Mesodermal cell (in vitro differentiated cells): Measurements from ENCODE around the gene TCF7L1.

Experiments used
- H3K27ac ChIP-seq: 2 replicates; pipeline ENCODE4 v1.7.0; 2013; ENCODE audit warnings: mild to moderate bottlenecking, low read depth, low read length, moderate library complexity; ENCODE audit not compliant: severe bottlenecking
- H3K36me3 ChIP-seq: 2 replicates; pipeline ENCODE4 v1.7.1; 2013; ENCODE audit warnings: mild to moderate bottlenecking, low read length, moderate library complexity; ENCODE audit not compliant: control insufficient read depth, insufficient read depth
- H3K4me1 ChIP-seq: one replicate; pipeline ENCODE4 v1.7.1; 2013; ENCODE audit warnings: mild to moderate bottlenecking, low read length; ENCODE audit not compliant: insufficient read depth, control insufficient read depth, poor library complexity, severe bottlenecking
- H3K4me3 ChIP-seq: 2 replicates; pipeline ENCODE4 v1.7.0; 2013; ENCODE audit warnings: low read length, control low read depth, mild to moderate bottlenecking; ENCODE audit not compliant: insufficient read depth, poor library complexity, severe bottlenecking; ENCODE audit errors: extremely low read depth
- H3K9me3 ChIP-seq: 2 replicates; pipeline ENCODE4 v1.7.1; 2013; ENCODE audit warnings: mild to moderate bottlenecking, low read length, moderate library complexity; ENCODE audit not compliant: control insufficient read depth
- WGBS, 2 experiments: methylation state at CpG; one replicate each; pipeline ENCODE4 v1.1.5; 2013; ENCODE audit warnings: missing lambda C conversion rate in 2 of 2; ENCODE audit not compliant: insufficient coverage in 2 of 2; 5-methylcytosine and 5-hydroxymethylcytosine counted together

The TCF7L1 gene

DNA sequence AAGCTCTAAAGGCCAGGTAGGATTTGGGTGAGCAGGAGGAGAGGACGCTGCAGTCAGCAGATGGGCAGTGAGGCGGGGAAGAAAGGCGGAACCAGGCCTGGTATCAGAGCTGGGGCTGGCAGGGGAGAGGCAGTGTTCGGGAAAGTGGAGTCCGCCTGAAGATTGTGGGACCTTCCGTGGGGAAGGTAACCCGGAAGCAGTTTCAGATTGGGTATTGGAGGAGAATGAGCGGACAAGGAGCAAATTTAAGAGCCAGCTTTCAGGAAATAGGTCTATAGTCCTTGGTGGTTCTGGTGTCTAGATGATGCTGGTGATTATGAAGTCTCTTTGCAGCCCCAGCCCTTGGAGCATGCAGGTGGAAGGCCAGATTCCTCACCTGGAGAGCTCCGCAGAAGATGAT lies 51.0 kb downstream of the TCF7L1 start:
- Histone ChIP-seq H3K4me3 (no peak overlapping the region), H3K27ac (no peak overlapping the region), H3K4me1 (peaks cover 46% of the 10 kb centered on the region), H3K9me3 (no peaks in the 10 kb centered on the region), H3K36me3 (peaks cover 3% of the 10 kb centered on the region)
- WGBS, 2 experiments: 92 to 97% methylated on average over 8 to 9 of the region's 9 CpGs

DNA sequence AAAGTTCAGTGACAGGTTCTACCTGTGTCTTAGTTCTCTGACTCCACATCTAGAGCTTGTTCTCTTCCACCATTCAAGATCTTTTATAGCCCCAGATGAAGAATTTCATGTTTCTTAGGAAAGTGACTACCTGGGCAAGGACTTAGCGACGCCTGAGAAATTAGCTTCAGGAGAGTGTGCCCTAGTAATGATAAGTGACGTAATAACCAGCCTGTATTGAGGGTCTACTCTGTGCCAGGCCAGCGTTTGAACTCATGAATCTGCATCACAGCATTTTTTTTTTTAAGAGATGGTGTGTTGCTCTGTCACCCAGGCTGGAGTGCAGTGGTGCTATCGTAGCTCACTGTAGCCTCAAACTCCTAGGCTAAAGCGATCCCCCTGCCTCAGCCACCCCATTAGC lies 51.8 kb downstream of the TCF7L1 start:
- no peak overlapping the region for H3K4me3 ChIP-seq
- H3K9me3 ChIP-seq: no peaks in the 10 kb centered on the region
- H3K27ac ChIP-seq: no peak overlapping the region
- H3K4me1 ChIP-seq: peaks cover 42% of the 10 kb centered on the region
- H3K36me3 ChIP-seq: peaks cover 3% of the 10 kb centered on the region
- WGBS, 2 experiments: 86 to 92% methylated on average over 4 to 5 of the region's 6 CpGs

DNA sequence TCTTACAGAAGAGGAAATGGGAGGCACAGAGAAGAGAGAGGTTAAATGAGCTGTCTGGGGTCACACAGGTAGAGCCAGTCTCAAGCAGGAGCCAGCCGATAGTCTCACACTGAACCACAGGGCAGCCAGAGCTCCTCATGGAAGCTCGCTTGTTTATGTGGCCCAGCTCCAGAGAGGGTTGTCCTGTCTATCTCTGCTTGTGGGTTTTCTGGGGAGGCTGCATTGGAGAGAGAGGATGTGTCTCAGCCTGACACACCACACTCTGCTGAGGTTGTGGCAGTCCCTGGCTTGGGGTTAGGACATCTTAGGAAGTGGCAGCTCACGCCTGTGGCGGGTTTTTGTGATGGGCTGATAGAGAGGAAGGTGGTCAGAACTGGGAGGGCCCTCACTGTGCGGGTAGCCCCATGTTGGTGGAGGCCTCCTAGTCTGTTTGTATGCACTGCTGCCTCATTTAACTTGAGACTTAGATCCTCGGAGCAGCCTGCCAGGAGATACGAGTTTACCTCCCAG lies 52.3 kb downstream of the TCF7L1 start:
- 95 to 96% methylated on average over 2 to 4 of the region's 7 CpGs for WGBS, 2 experiments
- H3K4me1 ChIP-seq: peaks cover 37% of the 10 kb centered on the region
- peaks cover 3% of the 10 kb centered on the region for H3K36me3 ChIP-seq
- no peak overlapping the region for H3K27ac ChIP-seq
- H3K4me3 ChIP-seq: no peak overlapping the region
- no peaks in the 10 kb centered on the region for H3K9me3 ChIP-seq

DNA sequence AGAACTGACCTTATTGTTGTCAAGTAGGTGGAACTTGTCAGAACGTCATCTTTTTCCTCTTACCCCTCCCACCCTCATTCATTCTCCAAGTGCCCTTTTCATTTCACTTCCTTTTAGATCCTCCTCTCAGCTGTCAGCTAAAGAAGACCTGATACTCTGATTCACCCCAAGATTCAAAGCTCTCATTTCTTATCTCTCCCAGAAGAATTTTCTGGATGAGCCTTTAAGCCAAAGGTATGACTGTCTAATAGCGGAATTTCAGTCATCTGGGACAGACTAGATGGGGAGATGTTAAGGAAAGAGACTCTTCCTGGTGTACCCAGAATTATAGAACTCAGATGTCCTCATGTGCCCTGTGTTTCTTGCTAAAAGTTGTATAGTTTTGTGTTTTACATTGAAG lies 53.9 kb downstream of the TCF7L1 start:
- no peak overlapping the region for H3K4me3 ChIP-seq
- 85 to 94% methylated on average over 2 of the region's 2 CpGs for WGBS, 2 experiments
- peaks cover 32% of the 10 kb centered on the region for H3K4me1 ChIP-seq
- H3K9me3 ChIP-seq: no peaks in the 10 kb centered on the region
- peaks cover 3% of the 10 kb centered on the region for H3K36me3 ChIP-seq
- no peak overlapping the region for H3K27ac ChIP-seq

DNA sequence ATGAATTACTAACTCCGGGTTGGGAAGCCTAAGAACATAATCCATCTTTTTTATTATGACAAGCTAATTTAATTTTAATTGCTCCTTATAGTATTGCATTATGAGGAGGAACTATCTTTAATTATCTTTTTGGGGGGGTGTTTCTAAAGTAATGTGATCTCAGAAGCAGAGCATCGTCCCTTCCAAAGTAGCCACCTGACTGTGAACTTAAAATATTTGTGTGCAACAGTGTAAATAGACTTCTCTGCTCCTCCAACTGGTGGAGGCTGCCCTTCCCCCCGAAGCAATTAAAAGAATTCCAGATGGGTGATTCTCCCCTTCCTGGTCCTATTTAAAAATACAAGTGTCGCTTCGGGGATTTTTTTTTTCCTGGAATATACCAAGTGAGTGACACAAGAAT lies 55.7 kb downstream of the TCF7L1 start:
- H3K4me3 ChIP-seq: no peak overlapping the region
- WGBS, 2 experiments: 79 to 93% methylated on average over 3 of the region's 5 CpGs
- no peaks in the 10 kb centered on the region for H3K9me3 ChIP-seq
- no peak overlapping the region for H3K27ac ChIP-seq
- H3K36me3 ChIP-seq: peaks cover 2% of the 10 kb centered on the region
- peaks cover 29% of the 10 kb centered on the region for H3K4me1 ChIP-seq

DNA sequence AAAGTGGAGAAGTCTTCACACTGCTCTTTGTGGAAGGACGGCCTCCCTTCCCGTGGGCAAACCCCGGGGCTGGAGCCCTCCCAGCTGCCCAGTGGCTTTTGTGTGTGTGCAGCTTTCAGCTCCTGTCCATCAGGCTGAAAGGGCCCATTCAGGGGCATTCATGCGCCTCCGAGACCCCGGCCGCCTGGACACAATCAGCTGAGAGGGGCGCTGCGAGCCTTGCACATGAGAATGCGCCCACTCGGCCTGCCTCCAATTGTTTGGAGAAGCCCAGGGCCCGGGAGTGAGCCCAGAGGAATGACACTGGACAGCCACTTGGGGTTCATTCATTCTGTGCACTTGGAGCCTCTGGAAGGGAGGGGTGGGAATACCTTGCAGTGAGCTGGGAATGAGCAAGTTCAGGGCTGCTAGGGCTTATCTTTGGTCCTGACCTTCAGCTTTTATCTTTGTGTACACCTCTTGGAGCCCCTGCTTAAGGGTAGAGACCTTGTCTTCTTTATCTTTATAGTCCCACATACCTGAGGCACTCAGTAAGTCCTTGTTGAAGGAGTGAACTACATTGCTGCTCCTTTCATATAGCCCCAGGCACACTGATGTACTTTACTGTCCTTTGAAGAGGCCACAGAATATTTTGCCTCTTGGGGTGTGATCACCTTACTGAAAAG lies 56.5 kb downstream of the TCF7L1 start:
- WGBS, 2 experiments: 78 to 86% methylated on average over 12 of the region's 12 CpGs
- Histone ChIP-seq H3K36me3 (peaks cover 2% of the 10 kb centered on the region), H3K4me3 (no peak overlapping the region), H3K27ac (no peak overlapping the region), H3K9me3 (no peaks in the 10 kb centered on the region), H3K4me1 (peaks cover 28% of the 10 kb centered on the region)

DNA sequence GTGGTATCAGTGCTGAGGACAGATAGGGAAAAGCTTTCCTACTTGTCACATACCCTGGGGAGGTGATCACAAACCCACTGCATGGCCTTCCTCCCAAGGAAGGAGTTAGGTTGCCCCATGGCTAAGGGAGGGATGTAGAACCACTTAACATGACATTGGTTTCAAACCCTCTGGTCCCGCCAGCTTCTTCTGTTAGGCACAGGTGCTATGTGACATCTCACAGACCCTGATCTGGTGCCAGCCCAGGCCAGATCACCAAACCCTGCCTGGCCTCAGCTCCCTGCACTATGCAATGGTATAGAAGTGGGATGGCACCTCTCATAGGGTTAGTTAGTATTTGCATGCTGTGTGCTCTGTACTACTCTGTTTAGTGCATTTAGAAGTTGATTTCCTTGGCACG lies 58.0 kb downstream of the TCF7L1 start:
- no peaks in the 10 kb centered on the region for H3K9me3 ChIP-seq
- H3K4me1 ChIP-seq: peaks cover 28% of the 10 kb centered on the region
- no peak overlapping the region for H3K4me3 ChIP-seq
- peaks cover 2% of the 10 kb centered on the region for H3K36me3 ChIP-seq
- no peak overlapping the region for H3K27ac ChIP-seq
- WGBS, 2 experiments: 73 to 86% methylated on average over 2 of the region's 2 CpGs

DNA sequence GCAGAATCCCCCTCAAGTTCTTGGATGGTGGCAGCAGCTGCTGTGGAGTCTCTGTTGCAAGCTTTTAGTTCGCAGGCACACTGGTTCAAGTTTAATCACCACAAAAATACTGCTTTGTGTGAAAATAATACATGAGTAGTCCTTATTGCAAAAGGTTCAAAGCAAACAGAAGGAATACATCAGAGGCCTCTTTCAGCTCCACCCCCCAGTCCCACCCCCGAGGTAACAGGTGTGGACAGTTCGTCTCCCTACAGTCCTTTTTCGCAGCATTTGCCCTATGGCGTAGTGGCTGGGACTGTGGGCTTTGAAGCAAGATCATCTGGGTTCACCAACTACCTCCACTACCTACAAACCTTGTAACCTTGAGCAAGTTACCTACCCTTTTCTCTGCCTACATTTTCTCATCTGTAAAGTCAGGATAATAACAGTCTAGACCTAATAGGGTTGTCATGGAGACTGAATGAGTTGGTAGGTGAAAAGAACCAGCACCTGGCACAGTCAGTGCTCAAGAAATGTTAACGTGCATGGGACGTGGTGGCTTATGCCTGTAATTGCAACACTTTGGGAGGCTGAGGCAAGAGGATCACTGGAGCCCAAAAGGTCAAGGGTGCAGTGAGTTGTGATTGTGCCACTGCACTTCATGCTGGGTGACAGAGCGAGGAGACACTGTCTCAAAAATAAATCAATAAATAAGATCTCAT lies 61.7 kb downstream of the TCF7L1 start:
- H3K27ac ChIP-seq: no peak overlapping the region
- no peak overlapping the region for H3K4me3 ChIP-seq
- 83 to 89% methylated on average over 3 to 7 of the region's 8 CpGs for WGBS, 2 experiments
- H3K4me1 ChIP-seq: no peaks in the 10 kb centered on the region
- H3K9me3 ChIP-seq: no peaks in the 10 kb centered on the region
- peaks cover 2% of the 10 kb centered on the region for H3K36me3 ChIP-seq

DNA sequence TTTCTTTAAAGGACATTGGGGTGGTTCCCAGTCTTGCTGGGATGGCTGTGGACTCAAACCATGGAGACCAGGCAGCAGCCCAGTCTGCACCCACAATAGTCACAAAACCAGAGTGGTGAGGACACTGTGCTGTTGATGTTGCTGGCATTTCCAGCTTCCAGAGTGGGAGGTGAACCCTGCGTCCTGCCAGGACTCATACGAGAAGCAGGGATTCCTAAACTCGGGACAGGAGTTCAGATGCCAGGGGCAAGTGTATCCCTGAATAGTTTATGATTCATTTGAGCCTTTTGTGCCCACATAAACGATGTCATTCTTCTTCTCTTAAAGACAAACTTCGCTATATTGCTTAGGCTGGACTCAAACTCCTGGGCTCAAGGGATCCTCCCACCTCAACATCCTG lies 62.8 kb downstream of the TCF7L1 start:
- Histone ChIP-seq H3K9me3 (no peaks in the 10 kb centered on the region), H3K4me3 (no peak overlapping the region), H3K36me3 (peaks cover 2% of the 10 kb centered on the region), H3K4me1 (no peaks in the 10 kb centered on the region), H3K27ac (no peak overlapping the region)
- WGBS, 2 experiments: 96 to 98% methylated on average over 5 of the region's 5 CpGs

DNA sequence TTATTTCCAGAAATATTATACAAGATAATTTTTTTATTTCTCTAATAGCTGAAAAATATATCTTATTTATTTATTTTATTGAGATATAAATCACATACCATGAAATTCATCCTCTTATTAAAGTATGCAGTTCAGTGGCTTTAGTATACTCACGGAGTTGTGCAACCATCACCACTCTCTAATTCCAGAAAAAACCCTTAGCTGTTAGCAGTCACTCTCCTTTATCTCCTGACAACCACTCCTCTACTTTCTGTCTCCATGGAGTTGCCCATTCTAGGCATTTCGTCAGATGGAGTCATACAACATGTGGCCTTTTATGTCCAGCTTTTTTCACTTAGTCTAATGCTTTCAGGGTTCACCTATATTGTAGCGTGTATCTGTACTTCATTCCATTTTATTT lies 66.5 kb downstream of the TCF7L1 start:
- Histone ChIP-seq H3K36me3 (no peaks in the 10 kb centered on the region), H3K27ac (no peak overlapping the region), H3K4me3 (no peak overlapping the region), H3K4me1 (no peaks in the 10 kb centered on the region), H3K9me3 (no peaks in the 10 kb centered on the region)
- WGBS, 2 experiments: 86 to 97% methylated on average over 2 to 3 of the region's 3 CpGs

DNA sequence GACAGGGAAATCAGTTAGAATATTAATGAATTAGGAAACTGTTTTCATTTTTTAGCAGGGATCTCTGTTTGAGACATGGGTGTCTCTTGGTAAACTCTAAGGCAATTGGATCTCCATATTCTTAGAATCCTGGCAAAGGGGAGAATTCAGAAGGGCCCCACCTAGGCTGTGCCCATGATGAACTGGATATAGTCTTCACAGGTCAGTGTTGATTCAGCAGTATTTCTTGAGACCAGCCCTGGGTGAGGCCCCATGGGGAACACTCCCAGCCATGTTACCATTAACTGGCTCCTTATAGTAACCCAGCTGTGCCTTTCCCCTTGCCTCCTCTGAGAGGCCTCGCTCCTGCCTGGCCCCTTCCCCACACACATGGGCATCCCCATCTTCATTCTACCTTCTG lies 76.7 kb downstream of the TCF7L1 start:
- H3K9me3 ChIP-seq: no peaks in the 10 kb centered on the region
- no peak overlapping the region for H3K4me3 ChIP-seq
- H3K27ac ChIP-seq: no peak overlapping the region
- WGBS, 2 experiments: 71 to 86% methylated on average over 1 of the region's 1 CpG
- H3K4me1 ChIP-seq: peaks cover 11% of the 10 kb centered on the region
- H3K36me3 ChIP-seq: peaks cover 4% of the 10 kb centered on the region
